ENCODE measurements around the gene AKAP13.

The AKAP13 gene

DNA sequence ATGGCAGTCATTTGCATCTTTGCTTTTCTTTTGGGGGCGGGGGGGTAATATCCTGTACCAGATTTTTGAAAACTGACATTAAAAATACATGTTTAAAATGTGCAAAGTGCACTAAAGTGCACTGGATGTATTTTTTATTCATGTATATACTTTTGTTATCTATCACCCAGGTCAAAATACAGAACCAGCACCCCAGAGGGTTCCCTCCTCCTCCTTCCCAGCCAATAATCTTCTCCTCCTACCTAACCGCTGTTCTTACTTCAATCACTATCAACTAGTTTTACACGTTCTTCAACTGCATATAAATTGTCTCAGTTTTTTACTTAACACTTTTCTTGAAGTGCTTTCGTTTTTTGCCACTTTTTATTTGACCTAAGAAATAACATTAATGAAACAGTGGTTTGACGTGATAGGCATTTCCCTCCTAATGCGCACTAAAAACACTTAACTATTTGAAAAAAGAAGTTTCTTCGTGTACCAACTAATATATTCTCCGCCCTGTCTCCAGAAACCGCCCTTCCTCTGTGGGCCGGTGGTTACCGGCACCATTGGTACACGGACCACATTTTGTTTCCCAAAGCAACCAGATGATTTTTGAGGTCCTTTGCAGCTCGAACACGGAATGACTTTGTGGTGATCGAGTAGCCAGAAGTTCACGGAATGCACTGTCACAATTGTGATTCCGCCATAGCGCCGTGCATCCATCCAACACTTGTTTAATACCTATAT, 836 bp upstream of the AKAP13 start:
- Histone ChIP-seq H3K36me3 (ENCODE audit: insufficient read depth, low read depth, low read length) (no peaks in the 10 kb centered on the region), H3K4me3 (ENCODE audit: low read length) (peak overlapping the region; percentile 82), H3K9ac (ENCODE audit: low read depth, low read length) (peak overlapping the region; percentile 71; the same call in 1 of the 2 replicates), H3K27me3 (ENCODE audit: insufficient read depth, low read length) (no peaks in the 10 kb centered on the region), H3K27ac (ENCODE audit: low read length) (no peak overlapping the region), H3K4me1 (ENCODE audit: insufficient read depth, low read length) (no peaks in the 10 kb centered on the region), H3K9me3 (ENCODE audit: insufficient read depth, low read depth, low read length) (no peaks in the 10 kb centered on the region)

DNA sequence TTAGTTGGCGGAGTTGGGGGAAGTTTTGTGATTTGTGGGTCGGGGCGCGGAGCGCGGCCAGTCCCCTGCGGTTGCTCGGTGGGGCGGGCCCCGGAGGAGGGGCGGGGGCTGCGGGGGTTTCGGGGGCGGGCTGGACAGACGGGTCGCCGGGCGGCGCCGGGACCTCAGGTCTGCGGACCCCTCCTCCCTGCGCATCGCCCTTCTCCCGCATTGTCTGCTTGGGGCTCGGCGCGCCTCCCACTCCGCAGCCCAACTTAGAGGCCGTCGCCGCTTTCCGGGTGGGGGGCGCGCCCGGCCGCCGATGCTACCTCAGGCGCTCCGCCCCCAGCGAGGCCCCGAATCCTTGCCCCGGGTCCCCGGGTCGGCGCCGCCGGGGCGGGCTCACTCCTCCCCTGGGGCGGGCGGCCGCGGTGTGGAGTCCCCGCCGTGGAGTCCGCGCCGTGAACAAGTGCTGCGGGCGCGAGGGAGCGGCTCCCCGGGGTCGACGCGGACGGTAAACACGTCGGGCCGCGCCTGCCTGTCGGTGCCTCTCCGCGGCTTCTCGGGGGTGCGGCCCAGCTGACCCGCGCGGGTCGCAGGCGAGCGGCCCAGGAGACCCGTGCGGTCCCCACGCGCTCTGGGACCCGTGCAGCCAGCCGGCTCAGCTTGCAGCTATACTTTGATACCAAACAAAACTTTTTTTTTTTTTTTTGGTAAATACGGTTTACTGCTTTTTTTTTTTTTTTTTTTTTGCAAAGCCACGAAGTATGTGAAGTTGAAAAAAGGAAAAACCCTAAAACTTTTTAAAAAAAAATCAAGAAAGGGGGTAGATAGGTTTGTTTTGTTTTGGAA, 624 bp downstream of the AKAP13 start:
- Histone ChIP-seq H3K27me3 (ENCODE audit: insufficient read depth, low read length) (no peaks in the 10 kb centered on the region), H3K4me1 (ENCODE audit: insufficient read depth, low read length) (no peaks in the 10 kb centered on the region), H3K9me3 (ENCODE audit: insufficient read depth, low read depth, low read length) (no peaks in the 10 kb centered on the region), H3K36me3 (ENCODE audit: insufficient read depth, low read depth, low read length) (no peaks in the 10 kb centered on the region), H3K27ac (ENCODE audit: low read length) (no peak overlapping the region), H3K4me3 (ENCODE audit: low read length) (peak overlapping the region; percentile 63), H3K9ac (ENCODE audit: low read depth, low read length) (peak overlapping the region; percentile 60; the same call in 1 of the 2 replicates)

DNA sequence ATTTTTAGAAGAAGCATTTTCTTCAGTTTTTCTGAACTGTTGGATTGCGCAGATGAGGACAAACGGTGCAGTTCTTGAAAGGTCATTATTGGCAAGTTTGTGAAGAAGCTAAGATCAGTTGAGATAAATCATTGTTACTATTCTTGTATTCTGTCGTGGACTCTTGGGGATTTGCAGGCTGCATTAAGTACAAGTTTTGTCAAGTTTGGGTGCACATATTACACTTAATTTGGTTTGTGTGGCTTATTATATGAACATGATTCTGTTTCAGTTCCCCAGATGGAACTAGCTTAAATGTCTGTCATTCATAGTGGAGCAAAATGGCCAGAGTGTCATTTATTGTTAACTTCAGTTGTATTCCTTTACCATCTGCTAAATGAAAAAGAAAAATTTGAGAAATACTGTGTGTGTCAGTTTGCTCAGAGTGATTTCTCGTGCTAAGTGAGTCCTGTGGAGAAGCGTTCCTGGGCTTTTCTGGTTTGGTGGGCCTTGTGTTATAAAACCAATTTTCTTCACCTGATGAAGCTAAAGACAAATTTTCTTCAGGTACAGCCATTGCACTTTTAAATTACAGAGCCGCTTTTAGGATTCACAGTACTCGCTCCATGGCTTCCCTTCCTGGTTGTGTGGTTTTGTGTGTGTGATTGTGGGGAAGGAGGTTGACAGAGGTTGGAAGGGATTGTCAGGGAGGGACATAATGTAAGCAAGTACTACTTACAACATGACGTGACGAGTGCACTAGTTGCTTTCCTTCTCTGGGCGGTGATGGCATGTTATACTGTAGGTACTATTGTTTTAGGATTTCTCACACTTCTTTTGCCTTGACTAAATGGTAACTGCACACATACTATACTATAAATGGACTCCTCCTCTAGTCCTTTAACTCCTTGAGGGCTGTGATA, 1.7 kb downstream of the AKAP13 start:
- Histone ChIP-seq H3K27ac (ENCODE audit: low read length) (no peak overlapping the region), H3K9ac (ENCODE audit: low read depth, low read length) (peak overlapping the region; percentile 35)

DNA sequence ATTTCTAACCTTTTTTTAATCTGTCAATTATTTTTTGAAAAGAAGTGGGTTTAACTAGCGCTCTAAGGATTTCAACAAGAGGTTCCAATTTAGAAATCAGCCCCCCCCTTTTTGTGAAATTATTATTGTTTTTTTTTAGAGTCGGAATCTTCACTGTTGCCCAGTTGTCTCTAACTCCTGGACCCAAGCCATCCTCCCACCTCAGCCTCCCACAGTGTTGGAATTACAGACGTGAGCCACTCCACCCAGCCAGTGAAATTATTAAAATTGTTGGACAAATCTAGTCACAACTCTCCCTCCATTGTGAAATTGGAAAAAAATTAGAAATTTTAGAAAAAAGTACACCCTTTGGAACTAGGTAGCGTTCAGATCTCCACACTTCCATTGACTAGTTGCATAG, 2.5 kb downstream of the AKAP13 start:
- no peak overlapping the region for H3K27ac ChIP-seq (ENCODE audit: low read length)
- H3K9ac ChIP-seq (ENCODE audit: low read depth, low read length), result no peak overlapping the region
- no peaks in the 10 kb centered on the region for H3K9me3 ChIP-seq (ENCODE audit: insufficient read depth, low read depth, low read length)
- no peaks in the 10 kb centered on the region for H3K4me1 ChIP-seq (ENCODE audit: insufficient read depth, low read length)
- H3K36me3 ChIP-seq (ENCODE audit: insufficient read depth, low read depth, low read length), result no peaks in the 10 kb centered on the region
- no peak overlapping the region for H3K4me3 ChIP-seq (ENCODE audit: low read length)
- H3K27me3 ChIP-seq (ENCODE audit: insufficient read depth, low read length), result no peaks in the 10 kb centered on the region

More for the DNA sequence above, 1.7 kb downstream of the AKAP13 start:
- H3K36me3 ChIP-seq (ENCODE audit: insufficient read depth, low read depth, low read length), result no peaks in the 10 kb centered on the region
- H3K4me1 ChIP-seq (ENCODE audit: insufficient read depth, low read length), result no peaks in the 10 kb centered on the region
- no peaks in the 10 kb centered on the region for H3K9me3 ChIP-seq (ENCODE audit: insufficient read depth, low read depth, low read length)
- peak overlapping the region; percentile 63 for H3K4me3 ChIP-seq (ENCODE audit: low read length)
- H3K27me3 ChIP-seq (ENCODE audit: insufficient read depth, low read length), result no peaks in the 10 kb centered on the region

DNA sequence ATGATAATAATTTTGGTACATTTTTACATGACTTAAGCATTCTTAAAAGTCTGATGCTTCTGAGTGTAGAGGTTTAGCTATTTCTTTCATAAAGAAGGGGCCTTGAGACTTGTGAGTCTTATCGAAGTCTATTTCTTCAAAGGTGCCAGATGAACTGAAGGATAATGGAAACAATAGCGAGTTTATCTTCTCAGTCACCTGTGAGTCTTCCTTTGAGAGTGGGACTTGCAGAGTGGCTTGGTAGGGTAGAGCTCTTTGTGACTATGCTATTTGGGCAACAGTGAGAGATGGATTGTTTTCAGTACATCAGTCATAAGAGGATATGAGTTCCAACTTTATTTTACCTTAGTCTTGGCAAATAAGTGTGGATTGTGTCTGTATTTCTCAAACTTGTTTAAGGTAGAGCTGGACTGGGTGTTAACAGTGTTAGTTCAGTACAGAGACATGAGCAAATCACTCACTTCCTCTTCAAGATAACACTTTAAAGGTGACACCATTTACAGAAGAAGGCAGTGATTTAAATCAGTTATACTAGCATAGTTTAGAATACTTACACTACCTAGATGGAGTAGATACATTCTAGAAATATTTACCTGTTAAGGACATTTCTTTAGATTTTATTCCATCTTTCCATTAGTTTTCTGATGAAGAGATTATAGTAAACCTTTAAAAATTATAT, 3.2 kb downstream of the AKAP13 start:
- H3K9ac ChIP-seq (ENCODE audit: low read depth, low read length), result no peak overlapping the region
- no peak overlapping the region for H3K4me3 ChIP-seq (ENCODE audit: low read length)
- H3K27ac ChIP-seq (ENCODE audit: low read length), result no peak overlapping the region
- no peaks in the 10 kb centered on the region for H3K9me3 ChIP-seq (ENCODE audit: insufficient read depth, low read depth, low read length)
- no peaks in the 10 kb centered on the region for H3K4me1 ChIP-seq (ENCODE audit: insufficient read depth, low read length)
- no peaks in the 10 kb centered on the region for H3K27me3 ChIP-seq (ENCODE audit: insufficient read depth, low read length)
- no peaks in the 10 kb centered on the region for H3K36me3 ChIP-seq (ENCODE audit: insufficient read depth, low read depth, low read length)

DNA sequence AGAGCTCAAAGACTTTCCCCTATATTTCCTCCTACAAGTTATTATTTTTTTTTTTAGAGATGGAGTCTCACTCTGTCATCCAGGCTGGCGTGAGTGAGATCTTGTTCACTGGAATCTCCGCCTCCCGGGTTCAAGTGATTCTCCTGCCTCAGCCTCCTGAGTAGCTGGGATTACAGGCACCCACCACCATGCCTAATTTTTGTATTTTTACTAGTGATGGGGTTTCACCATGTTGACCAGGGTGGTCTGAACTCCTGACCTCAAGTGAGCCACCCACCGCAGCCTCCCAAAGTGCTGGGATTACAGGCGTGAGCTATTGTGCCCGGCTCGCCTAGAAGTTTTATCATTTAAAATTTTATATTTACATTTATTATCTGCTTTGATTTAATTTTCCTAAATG, 5.9 kb downstream of the AKAP13 start:
- Histone ChIP-seq H3K4me3 (ENCODE audit: low read length) (no peak overlapping the region), H3K9me3 (ENCODE audit: insufficient read depth, low read depth, low read length) (no peaks in the 10 kb centered on the region), H3K9ac (ENCODE audit: low read depth, low read length) (no peak overlapping the region), H3K27me3 (ENCODE audit: insufficient read depth, low read length) (no peaks in the 10 kb centered on the region), H3K4me1 (ENCODE audit: insufficient read depth, low read length) (peaks cover 8% of the 10 kb centered on the region; the same call in 1 of the 2 replicates), H3K27ac (ENCODE audit: low read length) (no peak overlapping the region), H3K36me3 (ENCODE audit: insufficient read depth, low read depth, low read length) (no peaks in the 10 kb centered on the region)

DNA sequence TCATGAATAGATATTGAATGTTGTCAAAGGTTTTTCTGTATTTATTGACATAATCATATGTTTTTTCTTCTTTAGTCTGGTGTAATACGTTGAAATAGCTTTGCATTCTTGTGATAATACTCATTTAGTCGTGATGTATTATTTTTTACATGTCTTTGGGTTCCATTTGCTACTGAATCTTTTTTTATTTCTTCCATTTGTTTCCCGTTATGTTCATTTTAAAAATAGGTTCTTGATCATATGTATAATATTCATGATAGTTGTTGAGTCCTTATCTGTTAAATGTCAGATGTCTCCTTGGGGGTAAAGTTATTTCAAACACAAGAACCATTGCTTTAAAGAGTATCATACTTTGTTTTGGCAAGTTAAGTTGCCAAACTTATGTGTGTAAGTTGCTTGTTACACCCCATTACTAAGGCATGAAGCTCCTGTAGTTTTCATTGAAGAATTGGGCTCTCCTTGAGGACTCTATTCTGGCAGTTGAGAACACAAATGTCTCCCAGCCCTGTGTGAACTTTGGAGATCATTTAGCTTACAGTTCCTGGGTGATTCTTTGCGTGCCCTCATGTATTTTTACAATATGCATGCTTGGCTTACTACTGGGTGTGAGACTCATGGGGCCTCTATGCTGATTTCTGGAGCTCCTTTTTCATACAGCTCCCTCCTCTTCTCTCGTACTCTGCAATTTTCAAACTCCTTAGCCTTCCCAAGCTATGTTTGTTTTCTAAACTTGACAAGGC, 8.3 kb downstream of the AKAP13 start:
- H3K27ac ChIP-seq (ENCODE audit: low read length), result no peak overlapping the region
- H3K36me3 ChIP-seq (ENCODE audit: insufficient read depth, low read depth, low read length), result no peaks in the 10 kb centered on the region
- H3K27me3 ChIP-seq (ENCODE audit: insufficient read depth, low read length), result no peaks in the 10 kb centered on the region
- no peak overlapping the region for H3K9ac ChIP-seq (ENCODE audit: low read depth, low read length)
- no peak overlapping the region for H3K4me3 ChIP-seq (ENCODE audit: low read length)
- peaks cover 10% of the 10 kb centered on the region for H3K4me1 ChIP-seq (ENCODE audit: insufficient read depth, low read length)
- H3K9me3 ChIP-seq (ENCODE audit: insufficient read depth, low read depth, low read length), result no peaks in the 10 kb centered on the region

DNA sequence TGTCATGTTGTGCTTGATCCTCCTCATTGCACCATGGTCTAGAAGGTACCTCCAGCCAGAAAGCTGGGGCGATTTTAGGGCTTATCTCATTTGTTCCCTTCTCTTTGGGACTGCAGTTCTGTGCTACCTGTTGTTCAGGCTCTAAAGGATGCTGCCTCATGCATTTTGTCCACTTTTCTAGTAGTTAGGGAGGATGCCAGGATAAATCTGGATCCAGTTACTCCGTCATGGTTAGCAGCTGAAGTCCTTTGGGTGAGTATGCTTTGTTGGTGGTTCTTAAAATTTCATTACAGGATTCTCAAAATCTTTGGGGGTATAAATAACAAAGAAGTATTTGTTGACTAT, 8.9 kb downstream of the AKAP13 start:
- Histone ChIP-seq H3K4me1 (ENCODE audit: insufficient read depth, low read length) (peaks cover 15% of the 10 kb centered on the region), H3K36me3 (ENCODE audit: insufficient read depth, low read depth, low read length) (no peaks in the 10 kb centered on the region), H3K27me3 (ENCODE audit: insufficient read depth, low read length) (no peaks in the 10 kb centered on the region), H3K4me3 (ENCODE audit: low read length) (no peak overlapping the region), H3K27ac (ENCODE audit: low read length) (no peak overlapping the region), H3K9me3 (ENCODE audit: insufficient read depth, low read depth, low read length) (no peaks in the 10 kb centered on the region), H3K9ac (ENCODE audit: low read depth, low read length) (no peak overlapping the region)

DNA sequence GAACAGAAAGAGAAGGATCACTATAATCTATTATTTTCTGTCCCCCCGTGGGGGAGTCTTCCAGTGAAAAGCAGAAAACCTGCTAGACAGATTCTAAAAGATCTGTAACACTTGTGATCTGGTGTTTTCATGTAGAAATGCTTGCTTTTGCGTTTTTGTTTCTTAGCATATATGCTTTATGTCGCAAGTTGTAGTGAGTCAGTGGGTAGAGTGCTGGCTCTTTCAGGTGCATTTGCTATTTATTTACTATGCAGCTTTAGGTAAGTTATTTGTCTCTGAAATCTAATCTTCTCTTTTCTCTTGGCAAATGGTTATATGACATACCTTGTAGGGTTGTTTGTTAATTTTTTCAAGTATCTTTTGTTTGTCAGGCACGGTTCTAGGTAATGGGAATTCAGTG, 9.4 kb downstream of the AKAP13 start:
- Histone ChIP-seq H3K9me3 (ENCODE audit: insufficient read depth, low read depth, low read length) (no peaks in the 10 kb centered on the region), H3K27me3 (ENCODE audit: insufficient read depth, low read length) (no peaks in the 10 kb centered on the region), H3K4me1 (ENCODE audit: insufficient read depth, low read length) (peaks cover 20% of the 10 kb centered on the region), H3K36me3 (ENCODE audit: insufficient read depth, low read depth, low read length) (no peaks in the 10 kb centered on the region), H3K9ac (ENCODE audit: low read depth, low read length) (no peak overlapping the region), H3K27ac (ENCODE audit: low read length) (no peak overlapping the region), H3K4me3 (ENCODE audit: low read length) (no peak overlapping the region)

DNA sequence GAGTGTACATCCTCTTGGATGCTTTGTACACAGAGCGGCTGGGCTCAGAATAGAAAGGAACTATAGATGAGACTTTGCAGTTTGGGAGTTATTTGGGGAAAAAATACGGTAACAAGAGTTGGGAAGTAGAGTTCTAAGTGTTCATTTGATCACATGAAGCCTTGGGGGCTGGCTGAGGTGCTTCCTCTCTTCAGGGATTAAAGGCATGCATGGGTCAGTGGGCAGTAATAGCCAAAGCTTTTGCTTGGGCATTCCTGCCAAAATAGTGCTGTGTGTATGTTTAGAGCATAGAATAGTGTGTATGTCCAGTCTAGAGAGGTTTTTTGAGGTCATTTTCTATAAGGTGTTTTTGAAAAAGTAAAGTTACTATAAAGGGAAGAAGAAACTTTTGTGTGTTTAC, 12.8 kb downstream of the AKAP13 start:
- Histone ChIP-seq H3K27me3 (ENCODE audit: insufficient read depth, low read length) (no peaks in the 10 kb centered on the region), H3K9ac (ENCODE audit: low read depth, low read length) (no peak overlapping the region), H3K4me3 (ENCODE audit: low read length) (no peak overlapping the region), H3K9me3 (ENCODE audit: insufficient read depth, low read depth, low read length) (no peaks in the 10 kb centered on the region), H3K27ac (ENCODE audit: low read length) (no peak overlapping the region), H3K36me3 (ENCODE audit: insufficient read depth, low read depth, low read length) (no peaks in the 10 kb centered on the region), H3K4me1 (ENCODE audit: insufficient read depth, low read length) (peaks cover 20% of the 10 kb centered on the region)

Data from iPS-20b (cell line).